Bronchial epithelial cell (primary cell): ENCODE data around the gene LIX1. TPM values are rescaled to one million over a fixed set of nuclear protein-coding genes. Genes with fewer than 3 reads are reported as not detected.
A peak's percentile ranks its signal among the peaks of the same experiment; 100 is the strongest.

Source experiments
- DNase-seq: peaks from one replicate; pipeline ENCODE4 v3.0.0-alpha.2; 2010; ENCODE audit warnings: low read depth
- FAIRE-seq: peaks from 2 replicates; lab custom pipeline; 2011; peaks lifted over from hg19 to GRCh38; lab: Jason Lieb, UNC
- H3K27me3 ChIP-seq: 2 replicates; pipeline ENCODE4 v1.5.1; 2011; ENCODE audit warnings: low read length; ENCODE audit not compliant: control insufficient read depth, insufficient read depth
- H3K36me3 ChIP-seq: 2 replicates; pipeline ENCODE4 v1.5.1; 2011; ENCODE audit warnings: low read length; ENCODE audit not compliant: control insufficient read depth, insufficient read depth
- H3K4me3 ChIP-seq: 2 replicates; pipeline ENCODE4 v1.5.1; 2011; ENCODE audit warnings: mild to moderate bottlenecking, low read depth, low read length, control low read depth
- total RNA-seq: library from RNA; depleted of rRNA; stranded (reverse); fragments of >200 nt; gene quantifications from 2 replicates; pipeline ENCODE4 v1.2.1, GENCODE V29; 2014
- TF ChIP-seq, protein P1 (sequence below): IDR thresholded peaks from 2 replicates; pipeline ENCODE4 v1.5.1; 2011; ENCODE audit warnings: mild to moderate bottlenecking, moderate library complexity, low read length, control low read depth, inconsistent platforms; ENCODE audit not compliant: insufficient read depth, severe bottlenecking

The LIX1 gene
- total RNA-seq, 1 donor from 2014 or later = not detected

GRCh38 chr5:97049175-97049574, 93.2 kb downstream of the LIX1 start:
- Histone ChIP-seq H3K36me3 (no peaks in the 10 kb centered on the region), H3K4me3 (no peak overlapping the region), H3K27me3 (no peaks in the 10 kb centered on the region)
- FAIRE-seq (no peak), DNase-seq (no peak)
- TF ChIP-seq, protein P1, sequence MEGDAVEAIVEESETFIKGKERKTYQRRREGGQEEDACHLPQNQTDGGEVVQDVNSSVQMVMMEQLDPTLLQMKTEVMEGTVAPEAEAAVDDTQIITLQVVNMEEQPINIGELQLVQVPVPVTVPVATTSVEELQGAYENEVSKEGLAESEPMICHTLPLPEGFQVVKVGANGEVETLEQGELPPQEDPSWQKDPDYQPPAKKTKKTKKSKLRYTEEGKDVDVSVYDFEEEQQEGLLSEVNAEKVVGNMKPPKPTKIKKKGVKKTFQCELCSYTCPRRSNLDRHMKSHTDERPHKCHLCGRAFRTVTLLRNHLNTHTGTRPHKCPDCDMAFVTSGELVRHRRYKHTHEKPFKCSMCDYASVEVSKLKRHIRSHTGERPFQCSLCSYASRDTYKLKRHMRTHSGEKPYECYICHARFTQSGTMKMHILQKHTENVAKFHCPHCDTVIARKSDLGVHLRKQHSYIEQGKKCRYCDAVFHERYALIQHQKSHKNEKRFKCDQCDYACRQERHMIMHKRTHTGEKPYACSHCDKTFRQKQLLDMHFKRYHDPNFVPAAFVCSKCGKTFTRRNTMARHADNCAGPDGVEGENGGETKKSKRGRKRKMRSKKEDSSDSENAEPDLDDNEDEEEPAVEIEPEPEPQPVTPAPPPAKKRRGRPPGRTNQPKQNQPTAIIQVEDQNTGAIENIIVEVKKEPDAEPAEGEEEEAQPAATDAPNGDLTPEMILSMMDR = no peak

DNA sequence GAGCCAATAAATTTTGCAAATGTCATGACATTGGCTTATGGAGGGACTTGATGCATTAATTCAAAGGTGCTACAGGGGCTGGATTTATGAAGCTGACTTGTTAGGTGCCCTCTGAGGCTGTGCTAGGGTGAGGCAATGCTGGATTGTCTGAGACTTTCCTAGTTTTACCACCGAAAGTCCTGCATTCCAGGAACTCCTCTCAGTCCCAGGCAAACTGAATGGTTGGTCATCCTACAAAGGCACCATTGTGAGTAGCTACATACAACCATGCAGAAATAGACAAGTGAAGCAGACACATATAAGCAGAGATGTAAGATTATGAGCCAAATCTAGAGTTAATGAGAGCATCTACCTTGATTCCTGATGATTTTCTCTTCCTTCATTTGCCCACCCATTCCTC, 95.3 kb downstream of the LIX1 start:
- DNase-seq (no peak), FAIRE-seq (no peak)
- no peak overlapping the region for H3K4me3 ChIP-seq
- no peaks in the 10 kb centered on the region for H3K36me3 ChIP-seq
- no peaks in the 10 kb centered on the region for H3K27me3 ChIP-seq
- TF ChIP-seq, protein P1 = no peak

DNA sequence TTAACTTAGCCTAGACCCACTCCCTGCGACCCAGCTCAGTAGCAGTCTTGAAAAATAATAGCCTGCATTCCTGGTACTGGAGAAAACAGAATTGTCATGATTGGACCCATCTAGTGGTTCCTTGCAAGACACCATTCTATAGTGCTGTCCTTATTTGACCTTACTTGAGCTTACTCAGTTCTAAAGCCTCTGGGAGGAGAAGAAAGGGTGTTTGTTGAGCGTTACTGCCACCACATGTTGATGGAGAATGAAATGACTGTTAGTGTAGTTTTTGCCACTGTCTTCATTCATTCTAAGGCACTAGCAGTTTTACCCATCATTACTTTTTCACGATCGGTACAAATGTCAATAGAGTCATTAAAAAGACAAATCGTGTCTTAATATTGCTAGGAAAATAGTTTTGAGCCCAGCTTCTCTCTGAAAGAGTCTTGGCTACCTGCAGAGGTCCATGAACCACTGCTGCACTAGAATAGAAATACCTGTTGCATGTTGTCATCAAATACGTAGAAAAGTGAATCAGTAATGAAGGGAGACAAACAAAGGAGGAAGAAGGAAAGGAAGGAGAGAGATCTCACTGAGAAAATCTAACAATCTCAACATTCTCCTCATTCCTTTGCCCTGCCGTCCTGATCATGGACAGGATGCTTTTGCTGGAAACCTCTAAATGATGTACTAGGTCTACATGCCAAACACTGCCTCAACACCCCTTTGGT, 96.0 kb downstream of the LIX1 start:
- Histone ChIP-seq H3K27me3 (no peaks in the 10 kb centered on the region), H3K36me3 (no peaks in the 10 kb centered on the region), H3K4me3 (no peak overlapping the region)
- DNase-seq (peak; percentile 32), FAIRE-seq (no peak)
- TF ChIP-seq, protein P1 = no peak

DNA sequence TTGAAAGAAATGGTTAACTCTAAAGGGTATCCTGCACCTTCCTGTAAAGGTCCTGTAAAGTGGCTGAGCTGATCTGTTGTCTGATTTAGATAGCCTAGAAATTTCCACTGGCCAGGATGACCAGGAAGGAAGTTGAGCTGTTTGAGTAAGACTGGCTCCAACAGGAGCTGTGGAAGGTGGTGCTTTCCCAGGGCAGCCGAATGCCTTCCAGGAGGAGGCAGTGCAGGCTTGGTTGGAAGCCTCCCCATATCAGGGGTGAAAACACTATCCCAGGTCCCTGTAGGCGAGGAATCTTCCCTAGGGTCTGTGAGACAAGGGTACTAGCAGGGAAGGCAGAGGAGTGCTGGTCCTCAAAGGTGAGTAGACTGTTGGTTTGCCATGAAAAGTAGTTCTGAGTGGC, 98.4 kb downstream of the LIX1 start:
- Histone ChIP-seq H3K27me3 (no peaks in the 10 kb centered on the region), H3K36me3 (no peaks in the 10 kb centered on the region), H3K4me3 (no peak overlapping the region)
- DNase-seq (peak; percentile 40), FAIRE-seq (no peak)
- TF ChIP-seq, protein P1 = peak; percentile 51

DNA sequence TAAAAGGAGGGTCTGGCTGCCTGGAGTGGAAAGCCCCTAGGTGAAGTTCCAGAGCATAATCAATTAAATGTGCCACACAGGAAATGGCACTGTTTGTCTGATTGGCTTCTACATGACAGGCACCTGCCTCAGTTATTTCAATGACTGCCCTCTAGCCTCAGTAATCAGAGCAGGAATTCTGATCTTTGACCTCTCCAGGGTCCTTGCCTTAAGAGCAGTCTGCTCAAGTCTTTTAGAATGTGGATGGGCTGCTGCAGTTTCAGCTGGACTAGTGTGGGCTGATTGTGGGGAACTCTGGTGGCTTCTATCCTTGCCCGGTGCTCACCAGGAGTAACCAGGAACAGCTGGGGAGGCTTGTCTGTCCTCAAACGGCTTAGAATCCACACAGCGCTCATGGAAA, 98.9 kb downstream of the LIX1 start:
- no peak for DNase-seq
- Histone ChIP-seq H3K4me3 (no peak overlapping the region), H3K27me3 (no peaks in the 10 kb centered on the region), H3K36me3 (no peaks in the 10 kb centered on the region)
- no peak for FAIRE-seq
- TF ChIP-seq, protein P1 = no peak

GRCh38 chr5:97042996-97043395, 99.4 kb downstream of the LIX1 start:
- DNase-seq (peak; percentile 14), FAIRE-seq (peak; percentile 23)
- no peaks in the 10 kb centered on the region for H3K27me3 ChIP-seq
- TF ChIP-seq, protein P1 = no peak
- no peak overlapping the region for H3K4me3 ChIP-seq
- H3K36me3 ChIP-seq = no peaks in the 10 kb centered on the region
